Smooth muscle cell (in vitro differentiated cells): ENCODE results near the gene SARS2. TPM values are rescaled to one million over a fixed set of nuclear protein-coding genes. Genes with fewer than 3 reads are reported as not detected.

ENCODE experiments used
- DNase-seq: peaks from one replicate; lab custom pipeline; 2025; ENCODE audit not compliant: unreplicated experiment; lab: John Stamatoyannopoulos, UW
- H2AFZ ChIP-seq: fragments of 200-600 bp; sonication (generic); 2 replicates; pipeline ENCODE4 v1.6.0; 2016; ENCODE audit warnings: antibody characterized with exemption, low read depth, mild to moderate bottlenecking
- H3F3A ChIP-seq: fragments of 200-600 bp; sonication (generic); 2 replicates; pipeline ENCODE4 v1.6.0; 2017; ENCODE audit warnings: antibody characterized with exemption, low read depth
- H3K27ac ChIP-seq: fragments of 200-600 bp; sonication (generic); 2 replicates; pipeline ENCODE4 v1.5.1; 2016; ENCODE audit warnings: low read depth, mild to moderate bottlenecking
- H3K27me3 ChIP-seq: fragments of 200-600 bp; sonication (generic); 2 replicates; pipeline ENCODE4 v1.6.1; 2016; ENCODE audit warnings: low read depth, mild to moderate bottlenecking
- H3K36me3 ChIP-seq: fragments of 200-600 bp; sonication (generic); 2 replicates; pipeline ENCODE4 v1.5.1; 2016; ENCODE audit warnings: low read depth
- H3K4me1 ChIP-seq: fragments of 200-600 bp; sonication (generic); 2 replicates; pipeline ENCODE4 v1.5.1; 2016; ENCODE audit warnings: low read depth
- H3K4me2 ChIP-seq: fragments of 200-600 bp; sonication (generic); 2 replicates; pipeline ENCODE4 v1.6.0; 2016; ENCODE audit warnings: mild to moderate bottlenecking
- H3K4me3 ChIP-seq: fragments of 200-600 bp; sonication (generic); 2 replicates; pipeline ENCODE4 v1.5.1; 2016; ENCODE audit warnings: mild to moderate bottlenecking
- H3K79me2 ChIP-seq: fragments of 200-600 bp; sonication (generic); 2 replicates; pipeline ENCODE4 v1.6.0; 2016; ENCODE audit warnings: low read depth, mild to moderate bottlenecking
- H3K9ac ChIP-seq: fragments of 200-600 bp; sonication (generic); 2 replicates; pipeline ENCODE4 v1.6.0; 2016; ENCODE audit warnings: low read depth
- H3K9me3 ChIP-seq: fragments of 200-600 bp; sonication (generic); replicated peaks from 2 replicates; pipeline ENCODE4 v1.5.1; 2016; ENCODE audit warnings: low read depth
- H4K20me1 ChIP-seq: fragments of 200-600 bp; sonication (generic); 2 replicates; pipeline ENCODE4 v1.6.0; 2016; ENCODE audit warnings: low read depth
- WGBS: methylation state at CpG from one replicate; pipeline ENCODE4 v1.1.7; 2016; ENCODE audit warnings: low lambda C conversion rate; 5-methylcytosine and 5-hydroxymethylcytosine counted together
- polyA plus RNA-seq: library from polyadenylated mRNA; unstranded; fragments of >200 nt; fragmentation: Nextera tagmentation; extraction: Ambion mirVana; gene quantifications from 2 replicates; pipeline ENCODE4 v1.2.1, GENCODE V29; 2016
- total RNA-seq: library from RNA; depleted of rRNA; stranded (reverse); fragments of >200 nt; gene quantifications from 2 replicates; pipeline ENCODE4 v1.2.3, GENCODE V29; 2014
- TF ChIP-seq, protein P1 (sequence below): fragments of 200-600 bp; sonication (generic); IDR thresholded peaks from 2 replicates; pipeline ENCODE4 v1.5.1; 2017; ENCODE audit warnings: borderline replicate concordance, mild to moderate bottlenecking, antibody characterized with exemption; ENCODE audit not compliant: insufficient read depth, poor library complexity, severe bottlenecking

SARS2 gene
- total and polyA plus RNA-seq, 2 experiments from 2014 or later, result 12.3 to 33.1 TPM

DNA sequence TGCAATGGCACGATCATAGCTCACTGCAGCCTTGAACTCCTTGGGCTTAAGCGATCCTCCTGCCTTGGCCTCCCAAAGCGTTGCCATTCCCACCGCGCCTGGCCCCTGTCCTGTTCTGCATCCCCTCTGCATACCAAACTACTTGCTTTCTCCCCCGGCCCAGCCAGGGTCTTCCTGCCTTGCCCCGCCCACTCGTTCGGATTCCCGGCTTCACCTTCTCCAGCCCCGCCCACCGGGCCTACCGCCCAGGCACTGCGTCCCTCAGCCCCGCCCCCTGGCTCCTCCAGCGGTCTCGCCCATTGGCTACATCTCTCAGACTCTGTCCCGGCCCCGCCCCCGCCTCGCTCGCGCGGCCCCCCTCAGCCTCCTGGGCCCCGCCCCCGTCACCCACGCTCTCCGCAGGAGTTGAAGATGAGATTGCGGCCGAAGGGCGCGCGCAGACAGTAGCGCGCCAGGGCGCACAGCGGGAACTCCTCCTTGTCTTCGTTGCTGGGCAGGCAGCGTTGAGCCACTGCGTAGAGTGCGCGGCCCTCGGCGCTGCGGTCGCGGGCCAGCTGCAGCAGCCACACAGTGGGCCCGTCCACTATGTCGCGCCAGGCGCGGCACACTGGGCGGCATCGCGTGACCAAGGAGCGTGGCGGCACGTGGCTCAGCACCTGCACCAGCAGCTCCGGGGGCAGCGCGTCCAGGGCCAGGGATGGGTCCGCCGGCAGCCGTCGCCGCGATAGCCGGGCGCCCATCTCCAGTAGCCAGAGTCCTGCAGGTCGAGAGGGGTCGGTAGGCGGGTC lies 19.2 kb upstream of the SARS2 start:
- no peaks in the 10 kb centered on the region for H3K27me3 ChIP-seq
- H3K4me3 ChIP-seq, result peak overlapping the region; percentile 45
- 19% methylated on average over 41 of the region's 72 CpGs for WGBS
- no peaks in the 10 kb centered on the region for H3K9me3 ChIP-seq
- H3K4me1 ChIP-seq, result no peaks in the 10 kb centered on the region
- no peaks in the 10 kb centered on the region for H3F3A ChIP-seq
- TF ChIP-seq, protein P1, sequence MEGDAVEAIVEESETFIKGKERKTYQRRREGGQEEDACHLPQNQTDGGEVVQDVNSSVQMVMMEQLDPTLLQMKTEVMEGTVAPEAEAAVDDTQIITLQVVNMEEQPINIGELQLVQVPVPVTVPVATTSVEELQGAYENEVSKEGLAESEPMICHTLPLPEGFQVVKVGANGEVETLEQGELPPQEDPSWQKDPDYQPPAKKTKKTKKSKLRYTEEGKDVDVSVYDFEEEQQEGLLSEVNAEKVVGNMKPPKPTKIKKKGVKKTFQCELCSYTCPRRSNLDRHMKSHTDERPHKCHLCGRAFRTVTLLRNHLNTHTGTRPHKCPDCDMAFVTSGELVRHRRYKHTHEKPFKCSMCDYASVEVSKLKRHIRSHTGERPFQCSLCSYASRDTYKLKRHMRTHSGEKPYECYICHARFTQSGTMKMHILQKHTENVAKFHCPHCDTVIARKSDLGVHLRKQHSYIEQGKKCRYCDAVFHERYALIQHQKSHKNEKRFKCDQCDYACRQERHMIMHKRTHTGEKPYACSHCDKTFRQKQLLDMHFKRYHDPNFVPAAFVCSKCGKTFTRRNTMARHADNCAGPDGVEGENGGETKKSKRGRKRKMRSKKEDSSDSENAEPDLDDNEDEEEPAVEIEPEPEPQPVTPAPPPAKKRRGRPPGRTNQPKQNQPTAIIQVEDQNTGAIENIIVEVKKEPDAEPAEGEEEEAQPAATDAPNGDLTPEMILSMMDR, result no peak
- H3K9ac ChIP-seq, result no peak overlapping the region
- H3K79me2 ChIP-seq, result no peaks in the 10 kb centered on the region
- H3K36me3 ChIP-seq, result no peaks in the 10 kb centered on the region
- peak; percentile 53 for DNase-seq
- no peak overlapping the region for H3K27ac ChIP-seq
- H4K20me1 ChIP-seq, result no peaks in the 10 kb centered on the region
- peak overlapping the region; percentile 94 for H3K4me2 ChIP-seq
- no peak overlapping the region for H2AFZ ChIP-seq

DNA sequence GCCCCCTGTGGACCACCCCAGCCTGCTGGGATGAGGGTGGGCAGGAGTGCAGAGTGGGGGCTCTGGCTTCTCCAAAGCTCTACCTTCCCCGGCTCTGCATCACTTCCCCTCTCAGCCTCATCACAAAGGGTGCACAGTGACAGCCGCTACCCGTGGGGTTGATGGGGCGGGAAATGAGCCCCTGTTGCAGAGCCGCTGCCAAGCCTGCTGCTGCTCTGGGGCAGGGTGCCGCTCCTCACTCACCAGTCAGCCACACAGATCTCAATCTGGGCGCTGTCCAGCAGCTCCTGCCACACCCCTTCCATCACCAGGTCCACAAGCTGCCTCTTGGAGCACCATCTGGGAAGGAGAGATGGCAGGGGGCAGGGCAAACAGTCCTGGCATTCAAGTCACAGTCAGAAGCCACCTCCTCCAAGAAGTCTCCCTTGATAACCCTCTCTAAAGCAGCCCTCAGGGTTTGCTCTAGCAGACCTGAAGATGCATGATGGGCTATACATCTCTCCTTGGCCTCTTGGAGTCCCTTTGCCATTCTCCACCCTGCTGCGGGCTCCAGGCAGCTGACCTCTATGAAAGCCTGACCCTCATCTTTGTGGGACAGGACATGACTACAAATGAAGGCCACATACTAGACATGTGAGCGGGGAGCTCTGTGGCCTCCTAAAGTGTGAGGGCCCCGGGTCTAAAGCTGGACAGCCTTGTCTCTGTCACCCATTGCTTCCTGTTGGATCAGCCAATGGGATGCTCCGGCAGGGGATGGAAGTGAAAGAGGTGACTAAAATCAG lies 15.9 kb upstream of the SARS2 start:
- no peaks in the 10 kb centered on the region for H3K9me3 ChIP-seq
- no peaks in the 10 kb centered on the region for H3F3A ChIP-seq
- DNase-seq, result no peak
- H3K27me3 ChIP-seq, result no peaks in the 10 kb centered on the region
- H3K4me1 ChIP-seq, result no peaks in the 10 kb centered on the region
- H3K4me3 ChIP-seq, result no peak overlapping the region
- TF ChIP-seq, protein P1, result no peak
- 96% methylated on average over 11 of the region's 11 CpGs for WGBS
- H3K36me3 ChIP-seq, result no peaks in the 10 kb centered on the region
- no peak overlapping the region for H3K27ac ChIP-seq
- no peak overlapping the region for H3K9ac ChIP-seq
- H4K20me1 ChIP-seq, result no peaks in the 10 kb centered on the region
- H3K79me2 ChIP-seq, result no peaks in the 10 kb centered on the region
- H2AFZ ChIP-seq, result no peak overlapping the region
- H3K4me2 ChIP-seq, result no peak overlapping the region

DNA sequence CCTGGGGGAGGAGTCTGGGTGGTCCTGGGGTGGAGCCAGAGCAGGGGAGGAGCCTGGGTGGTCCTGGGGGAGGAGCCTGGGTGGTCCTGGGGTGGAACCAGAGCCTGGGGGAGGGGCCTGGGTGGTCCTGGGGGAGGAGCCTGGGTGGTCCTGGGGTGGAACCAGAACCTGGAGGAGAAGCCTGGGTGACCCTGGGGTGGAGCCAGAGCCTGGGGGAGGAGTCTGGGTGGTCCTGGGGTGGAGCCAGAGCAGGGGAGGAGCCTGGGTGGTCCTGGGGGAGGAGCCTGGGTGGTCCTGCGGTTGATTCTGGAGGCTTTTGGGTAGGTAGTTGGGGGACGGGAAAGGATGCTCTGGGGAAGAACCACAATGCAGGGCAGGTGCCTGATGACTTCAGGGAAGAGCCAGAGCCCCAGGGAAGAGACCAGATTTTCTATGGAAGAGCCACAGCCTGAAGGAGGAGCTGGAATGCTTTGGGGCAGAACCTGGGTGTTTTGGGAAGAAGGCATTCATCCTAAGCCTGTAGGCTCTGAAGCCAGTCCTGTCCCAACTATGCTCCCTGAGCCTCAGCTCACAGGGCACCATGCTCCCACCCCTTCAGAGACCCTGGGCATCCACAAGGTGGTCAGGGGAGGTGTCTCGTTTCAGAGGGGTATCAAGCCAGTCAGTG lies 15.1 kb upstream of the SARS2 start:
- H3K36me3 ChIP-seq, result no peaks in the 10 kb centered on the region
- no peak overlapping the region for H2AFZ ChIP-seq
- no peak overlapping the region for H3K4me2 ChIP-seq
- H3K4me3 ChIP-seq, result no peak overlapping the region
- no peaks in the 10 kb centered on the region for H3F3A ChIP-seq
- no peaks in the 10 kb centered on the region for H4K20me1 ChIP-seq
- no peak for DNase-seq
- TF ChIP-seq, protein P1, result no peak
- no peaks in the 10 kb centered on the region for H3K79me2 ChIP-seq
- H3K27ac ChIP-seq, result no peak overlapping the region
- H3K9ac ChIP-seq, result no peak overlapping the region
- WGBS, result 98% methylated on average over 3 of the region's 3 CpGs
- no peaks in the 10 kb centered on the region for H3K27me3 ChIP-seq
- no peaks in the 10 kb centered on the region for H3K4me1 ChIP-seq
- no peaks in the 10 kb centered on the region for H3K9me3 ChIP-seq
